ENCODE data around the gene RFT1. TPM values are rescaled to one million over a fixed set of nuclear protein-coding genes. Genes with fewer than 3 reads are reported as not detected.

RFT1 gene
- total RNA-seq, 1 experiment from 2014 or later = 35.7 TPM

GRCh38 chr3:53079791-53080555 lies 50.3 kb downstream of the RFT1 start:
- no peak for TF ChIP-seq CTCF (IDR thresholded peaks at IDR 0.05; ENCODE audit: insufficient read depth in 1 of 2, low read depth in 1 of 2, low read length in 1 of 2, severe bottlenecking in 1 of 2, unreplicated experiment in 1 of 2)
- no peaks in the 10 kb centered on the region for H3K27me3 ChIP-seq (replicated peaks; ENCODE audit: control insufficient read depth, insufficient read depth, low read length)
- no peak overlapping the region for H3K4me3 Mint-ChIP-seq (ENCODE audit: unreplicated experiment)
- H3K36me3 ChIP-seq (ENCODE audit: control insufficient read depth, insufficient read depth, low read length) = no peaks in the 10 kb centered on the region
- DNase-seq = no peak
- CTCF ChIA-PET = interaction anchor here (0.6 kb wide), 1 partner anchor 146 kb away, joined by 3 read pairs; no protein-coding TSS in a partner anchor
- H3K9me3 Mint-ChIP-seq (ENCODE audit: unreplicated experiment) = no peaks in the 10 kb centered on the region
- no peak overlapping the region for H3K4me3 ChIP-seq (ENCODE audit: low read depth, low read length)
- BruUV-seq (replicated peaks) = no TSS peak
- H3K9me3 ChIP-seq = no peaks in the 10 kb centered on the region
- H3K27me3 Mint-ChIP-seq (ENCODE audit: insufficient read depth, unreplicated experiment) = no peaks in the 10 kb centered on the region
- H3K4me1 Mint-ChIP-seq (ENCODE audit: low read depth, unreplicated experiment) = peaks cover 10% of the 10 kb centered on the region
- intact Hi-C loops (cut with micrococcal nuclease; ENCODE audit: unreplicated experiment) = no loop called here
- H3K27ac Mint-ChIP-seq (ENCODE audit: unreplicated experiment) = no peak overlapping the region
- H3K36me3 Mint-ChIP-seq (ENCODE audit: insufficient read depth, unreplicated experiment) = no peaks in the 10 kb centered on the region
- peaks cover 9% of the 10 kb centered on the region for H3K4me1 ChIP-seq
- POLR2A ChIA-PET = no interaction called here

GRCh38 chr3:53079147-53079546 lies 51.1 kb downstream of the RFT1 start:
- no TSS peak for BruUV-seq (replicated peaks)
- Mint-ChIP-seq H3K27ac (ENCODE audit: unreplicated experiment) (no peak overlapping the region), H3K4me1 (ENCODE audit: low read depth, unreplicated experiment) (peaks cover 4% of the 10 kb centered on the region), H3K36me3 (ENCODE audit: insufficient read depth, unreplicated experiment) (no peaks in the 10 kb centered on the region), H3K4me3 (ENCODE audit: unreplicated experiment) (no peak overlapping the region), H3K27me3 (ENCODE audit: insufficient read depth, unreplicated experiment) (no peaks in the 10 kb centered on the region), H3K9me3 (ENCODE audit: unreplicated experiment) (no peaks in the 10 kb centered on the region)
- intact Hi-C loops (cut with micrococcal nuclease; ENCODE audit: unreplicated experiment) = no loop called here
- Histone ChIP-seq H3K4me3 (ENCODE audit: low read depth, low read length) (no peak overlapping the region), H3K4me1 (peaks cover under 1% of the 10 kb centered on the region), H3K27me3 (replicated peaks; ENCODE audit: control insufficient read depth, insufficient read depth, low read length) (no peaks in the 10 kb centered on the region), H3K9me3 (no peaks in the 10 kb centered on the region), H3K36me3 (ENCODE audit: control insufficient read depth, insufficient read depth, low read length) (no peaks in the 10 kb centered on the region)
- ChIA-PET CTCF (no interaction called here), POLR2A (no interaction called here)
- TF ChIP-seq CTCF (IDR thresholded peaks at IDR 0.05; ENCODE audit: insufficient read depth in 1 of 2, low read depth in 1 of 2, low read length in 1 of 2, severe bottlenecking in 1 of 2, unreplicated experiment in 1 of 2) = no peak
- DNase-seq = no peak

- Mint-ChIP-seq H3K36me3 (ENCODE audit: insufficient read depth, unreplicated experiment) (no peaks in the 10 kb centered on the region), H3K4me1 (ENCODE audit: low read depth, unreplicated experiment) (no peaks in the 10 kb centered on the region), H3K9me3 (ENCODE audit: unreplicated experiment) (no peaks in the 10 kb centered on the region), H3K27me3 (ENCODE audit: insufficient read depth, unreplicated experiment) (no peaks in the 10 kb centered on the region), H3K27ac (ENCODE audit: unreplicated experiment) (no peak overlapping the region), H3K4me3 (ENCODE audit: unreplicated experiment) (no peak overlapping the region)
- Histone ChIP-seq H3K27me3 (replicated peaks; ENCODE audit: control insufficient read depth, insufficient read depth, low read length) (no peaks in the 10 kb centered on the region), H3K4me3 (ENCODE audit: low read depth, low read length) (no peak overlapping the region), H3K36me3 (ENCODE audit: control insufficient read depth, insufficient read depth, low read length) (no peaks in the 10 kb centered on the region), H3K9me3 (no peaks in the 10 kb centered on the region), H3K4me1 (peaks cover 2% of the 10 kb centered on the region)
- DNase-seq = no peak
- intact Hi-C loops (cut with micrococcal nuclease; ENCODE audit: unreplicated experiment) = no loop called here
- ChIA-PET CTCF (interaction anchor here (0.6 kb wide), 1 partner anchor 336 kb away, joined by 3 read pairs; no protein-coding TSS in a partner anchor), POLR2A (no interaction called here)
- BruUV-seq (replicated peaks) = no TSS peak
- TF ChIP-seq CTCF (IDR thresholded peaks at IDR 0.05; ENCODE audit: insufficient read depth in 1 of 2, low read depth in 1 of 2, low read length in 1 of 2, severe bottlenecking in 1 of 2, unreplicated experiment in 1 of 2) = no peak
Measured at GRCh38 chr3:53078656-53079055, 51.6 kb downstream of the RFT1 start.

Data from Caco-2 (cell line).